SK-N-SH treated with all-trans-retinoic acid at 6 μM for 48 hours (cell line): Measurements from ENCODE around the gene OSBPL9.

Experiments used
- ARNTL ChIP-seq: fragments of 450-650 bp; formaldehyde crosslinking; IDR thresholded peaks from 2 replicates; pipeline ENCODE4 v1.5.0; 2020; ENCODE audit warnings: low read depth, mild to moderate bottlenecking, moderate library complexity, borderline replicate concordance
- BACH2 ChIP-seq: fragments of 250-450 bp; sonication (Bioruptor Pico); IDR thresholded peaks from 2 replicates; pipeline ENCODE4 v1.9.0; 2021; ENCODE audit warnings: mild to moderate bottlenecking, borderline replicate concordance
- CSDC2 ChIP-seq: fragments of 250-450 bp; sonication (Bioruptor Pico); IDR thresholded peaks from 2 replicates; pipeline ENCODE4 v1.5.0; 2020; ENCODE audit warnings: mild to moderate bottlenecking, moderate library complexity
- ESRRG ChIP-seq: fragments of 250-450 bp; sonication (Bioruptor Pico); IDR thresholded peaks from 2 replicates; pipeline ENCODE4 v1.6.1; 2021; ENCODE audit warnings: mild to moderate bottlenecking
- ISL1 ChIP-seq: fragments of 250-450 bp; sonication (Bioruptor Pico); IDR thresholded peaks from 2 replicates; pipeline ENCODE4 v2.1.2; 2022; ENCODE audit warnings: mild to moderate bottlenecking, moderate library complexity
- TOX ChIP-seq: fragments of 250-450 bp; sonication (Bioruptor Pico); IDR thresholded peaks from 2 replicates; pipeline ENCODE4 v1.8.0; 2021; ENCODE audit warnings: mild to moderate bottlenecking, moderate library complexity, borderline replicate concordance
- ZFP30 ChIP-seq: fragments of 450-650 bp; formaldehyde crosslinking; IDR thresholded peaks from 2 replicates; pipeline ENCODE4 v1.5.0; 2022; ENCODE audit warnings: mild to moderate bottlenecking, moderate library complexity
- ZNF565 ChIP-seq: fragments of 450-650 bp; formaldehyde crosslinking; conservative IDR thresholded peaks from 2 replicates; pipeline ENCODE4 v1.5.0; 2020; ENCODE audit warnings: low read depth, mild to moderate bottlenecking, moderate library complexity

DNA sequence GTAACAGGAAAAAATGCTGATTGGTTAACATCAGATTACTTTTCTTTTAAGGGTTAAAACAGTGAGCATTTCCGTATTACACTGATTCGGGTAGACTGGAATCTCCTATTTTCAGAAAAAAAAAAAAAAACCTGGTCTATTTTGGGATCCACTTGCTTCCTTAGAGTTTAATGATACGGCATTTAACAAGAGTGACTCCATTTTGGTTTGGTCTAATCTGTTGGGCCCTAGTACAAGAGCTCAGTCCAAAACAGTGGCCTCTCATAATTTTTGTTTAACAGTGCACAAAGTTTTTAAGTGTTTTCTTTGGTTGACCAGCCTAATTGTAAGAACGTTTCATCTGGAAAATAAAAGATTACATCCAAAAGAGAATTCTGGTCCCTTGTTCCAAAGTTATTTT lies 141.4 kb downstream of the OSBPL9 start:
- TF ChIP-seq ESRRG (CRISPR knock-in tag) (no peak), ZFP30 (CRISPR knock-in tag) (no peak), ARNTL (CRISPR knock-in tag) (no peak), ZNF565 (no peak), ISL1 (CRISPR knock-in tag) (no peak), CSDC2 (CRISPR knock-in tag) (no peak), TOX (CRISPR knock-in tag) (no peak), BACH2 (CRISPR knock-in tag) (no peak)
